HEK293 (cell line): Measurements from ENCODE around the gene MTA1.

ENCODE experiments used
- BCL11B ChIP-seq: fragments of 450-650 bp; formaldehyde crosslinking; IDR thresholded peaks from 2 replicates; pipeline ENCODE4 v1.5.1; 2016; ENCODE audit warnings: low read depth, missing biosample characterization, missing genetic modification characterization
- GLIS1 ChIP-seq: fragments of 450-650 bp; formaldehyde crosslinking; IDR thresholded peaks from 2 replicates; pipeline ENCODE4 v1.5.1; 2016; ENCODE audit warnings: missing biosample characterization, missing genetic modification characterization
- SP3 ChIP-seq: fragments of 450-650 bp; formaldehyde crosslinking; IDR thresholded peaks from 2 replicates; pipeline ENCODE4 v1.5.1; 2016; ENCODE audit warnings: missing biosample characterization, missing genetic modification characterization
- YY2 ChIP-seq: fragments of 450-650 bp; formaldehyde crosslinking; IDR thresholded peaks from 2 replicates; pipeline ENCODE4 v1.5.1; 2016; ENCODE audit warnings: missing biosample characterization, missing genetic modification characterization
- ZBTB7A ChIP-seq: fragments of 450-650 bp; formaldehyde crosslinking; IDR thresholded peaks from 2 replicates; pipeline ENCODE4 v1.5.1; 2016; ENCODE audit warnings: low read depth, missing biosample characterization, missing genetic modification characterization
- ZNF112 ChIP-seq: fragments of 450-650 bp; formaldehyde crosslinking; IDR thresholded peaks from 2 replicates; pipeline ENCODE4 v1.5.0; 2017; ENCODE audit warnings: missing biosample characterization, missing genetic modification characterization
- ZNF23 ChIP-seq: fragments of 450-650 bp; formaldehyde crosslinking; IDR thresholded peaks from 2 replicates; pipeline ENCODE4 v1.5.1; 2016; ENCODE audit warnings: missing biosample characterization, missing genetic modification characterization, borderline replicate concordance
- ZNF274 ChIP-seq, 2 experiments: fragments of 200-500 bp in 1 of 2; fragments of 450-650 bp in 1 of 2; sonication (Bioruptor generic) in 1 of 2; formaldehyde crosslinking in 1 of 2; IDR thresholded peaks; 2 replicates each; pipeline versions ENCODE4 v1.5.1 to v1.6.1; 2014 to 2016; ENCODE audit warnings: borderline replicate concordance in 1 of 2, inconsistent platforms in 1 of 2, low read length in 1 of 2, missing biosample characterization in 1 of 2, missing genetic modification characterization in 1 of 2
- ZNF311 ChIP-seq: fragments of 450-650 bp; formaldehyde crosslinking; IDR thresholded peaks from 2 replicates; pipeline ENCODE4 v1.5.1; 2017; ENCODE audit warnings: missing biosample characterization, missing genetic modification characterization, borderline replicate concordance
- ZNF350 ChIP-seq: fragments of 450-650 bp; formaldehyde crosslinking; IDR thresholded peaks from 2 replicates; pipeline ENCODE4 v1.5.0; 2017; ENCODE audit warnings: missing biosample characterization, mild to moderate bottlenecking, missing genetic modification characterization
- ZNF48 ChIP-seq: fragments of 450-650 bp; formaldehyde crosslinking; IDR thresholded peaks from 2 replicates; pipeline ENCODE4 v1.5.1; 2016; ENCODE audit warnings: missing biosample characterization, missing genetic modification characterization
- ZNF555 ChIP-seq: fragments of 450-650 bp; formaldehyde crosslinking; conservative IDR thresholded peaks from 2 replicates; pipeline ENCODE4 v1.5.1; 2017; ENCODE audit warnings: missing biosample characterization, mild to moderate bottlenecking, missing genetic modification characterization, inconsistent platforms
- ZNF623 ChIP-seq: fragments of 450-650 bp; formaldehyde crosslinking; IDR thresholded peaks from 2 replicates; pipeline ENCODE4 v1.5.1; 2016; ENCODE audit warnings: missing biosample characterization, missing genetic modification characterization
- ZNF654 ChIP-seq: fragments of 450-650 bp; formaldehyde crosslinking; IDR thresholded peaks from 2 replicates; pipeline ENCODE4 v1.5.1; 2016; ENCODE audit warnings: low read depth, missing biosample characterization, missing genetic modification characterization
- ZNF792 ChIP-seq: fragments of 450-650 bp; formaldehyde crosslinking; IDR thresholded peaks from 2 replicates; pipeline ENCODE4 v1.5.1; 2016; ENCODE audit warnings: missing biosample characterization, missing genetic modification characterization
- ZNF843 ChIP-seq: fragments of 450-650 bp; formaldehyde crosslinking; IDR thresholded peaks from 2 replicates; pipeline ENCODE4 v1.5.1; 2016; ENCODE audit warnings: missing biosample characterization, missing genetic modification characterization
- ZSCAN23 ChIP-seq: fragments of 450-650 bp; formaldehyde crosslinking; IDR thresholded peaks from 2 replicates; pipeline ENCODE4 v1.5.1; 2016; ENCODE audit warnings: missing biosample characterization, missing genetic modification characterization
- ZSCAN30 ChIP-seq: fragments of 450-650 bp; IDR thresholded peaks from 2 replicates; pipeline ENCODE4 v1.5.1; 2018; ENCODE audit warnings: missing biosample characterization, mild to moderate bottlenecking, missing genetic modification characterization, moderate library complexity
- TF ChIP-seq, protein P1 (sequence below): IDR thresholded peaks from 2 replicates; pipeline ENCODE4 v1.6.1; 2011; ENCODE audit warnings: mild to moderate bottlenecking, low read depth, low read length, borderline replicate concordance
- TF ChIP-seq, protein P2 (sequence below): fragments of 450-650 bp; formaldehyde crosslinking; IDR thresholded peaks from 2 replicates; pipeline ENCODE4 v1.5.1; 2016; ENCODE audit warnings: missing biosample characterization, missing genetic modification characterization
- TF ChIP-seq, protein P3 (sequence below): fragments of 450-650 bp; formaldehyde crosslinking; IDR thresholded peaks from 2 replicates; pipeline ENCODE4 v1.5.1; 2016; ENCODE audit warnings: missing biosample characterization, missing genetic modification characterization
- TF ChIP-seq, protein P4 (sequence below): fragments of 450-650 bp; formaldehyde crosslinking; IDR thresholded peaks from 2 replicates; pipeline ENCODE4 v1.5.1; 2016; ENCODE audit warnings: missing biosample characterization, missing genetic modification characterization
- TF ChIP-seq, protein P5 (sequence below): fragments of 450-650 bp; formaldehyde crosslinking; IDR thresholded peaks from 2 replicates; pipeline ENCODE4 v1.5.1; 2016; ENCODE audit warnings: missing biosample characterization, missing genetic modification characterization
- TF ChIP-seq, protein P6 (sequence below): fragments of 450-650 bp; formaldehyde crosslinking; IDR thresholded peaks from 2 replicates; pipeline ENCODE4 v1.5.1; 2016; ENCODE audit warnings: missing biosample characterization, missing genetic modification characterization
- TF ChIP-seq, protein P7 (sequence below): fragments of 450-650 bp; formaldehyde crosslinking; IDR thresholded peaks from 2 replicates; pipeline ENCODE4 v1.5.1; 2016; ENCODE audit warnings: missing biosample characterization, missing genetic modification characterization

MTA1 gene

DNA sequence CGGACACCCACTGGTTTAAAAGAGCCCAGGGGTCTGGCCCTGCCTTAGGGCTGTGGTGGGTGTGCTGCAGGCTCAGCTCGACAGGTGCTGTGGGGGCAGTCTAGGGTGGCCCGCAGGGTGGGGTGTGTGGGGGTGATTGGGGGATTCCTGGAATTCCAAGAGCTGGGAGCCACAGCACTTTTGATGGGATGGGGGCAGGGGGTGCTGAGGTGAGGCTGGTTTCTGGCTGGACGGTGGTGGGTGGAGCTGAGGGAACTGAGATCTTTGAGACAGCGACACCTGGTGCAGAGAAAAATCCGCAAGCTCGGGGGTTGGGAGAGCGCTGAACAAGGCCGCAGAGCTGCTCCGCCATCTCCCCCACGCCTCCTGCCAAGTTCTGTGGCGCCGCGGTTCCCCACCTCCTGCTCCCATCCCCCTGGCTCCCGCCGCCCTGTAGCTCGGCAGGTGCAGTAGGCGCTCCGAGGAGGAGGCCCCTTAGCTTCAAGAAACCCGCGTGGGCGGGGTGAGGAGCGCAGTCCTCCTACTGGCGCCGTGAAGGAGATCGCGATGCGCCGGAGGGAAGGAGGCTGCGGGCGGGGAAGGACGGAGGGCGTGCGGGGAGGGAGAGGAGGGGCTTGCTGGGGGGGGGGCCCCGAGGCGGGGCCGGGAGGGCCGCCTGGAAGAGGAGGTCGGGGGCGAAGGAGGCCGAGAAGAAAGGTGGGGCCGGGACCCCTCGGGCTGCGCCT, 70.1 kb downstream of the MTA1 start (continued):
- TF ChIP-seq, protein P1, sequence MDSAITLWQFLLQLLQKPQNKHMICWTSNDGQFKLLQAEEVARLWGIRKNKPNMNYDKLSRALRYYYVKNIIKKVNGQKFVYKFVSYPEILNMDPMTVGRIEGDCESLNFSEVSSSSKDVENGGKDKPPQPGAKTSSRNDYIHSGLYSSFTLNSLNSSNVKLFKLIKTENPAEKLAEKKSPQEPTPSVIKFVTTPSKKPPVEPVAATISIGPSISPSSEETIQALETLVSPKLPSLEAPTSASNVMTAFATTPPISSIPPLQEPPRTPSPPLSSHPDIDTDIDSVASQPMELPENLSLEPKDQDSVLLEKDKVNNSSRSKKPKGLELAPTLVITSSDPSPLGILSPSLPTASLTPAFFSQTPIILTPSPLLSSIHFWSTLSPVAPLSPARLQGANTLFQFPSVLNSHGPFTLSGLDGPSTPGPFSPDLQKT = no peak
- TF ChIP-seq, protein P2, sequence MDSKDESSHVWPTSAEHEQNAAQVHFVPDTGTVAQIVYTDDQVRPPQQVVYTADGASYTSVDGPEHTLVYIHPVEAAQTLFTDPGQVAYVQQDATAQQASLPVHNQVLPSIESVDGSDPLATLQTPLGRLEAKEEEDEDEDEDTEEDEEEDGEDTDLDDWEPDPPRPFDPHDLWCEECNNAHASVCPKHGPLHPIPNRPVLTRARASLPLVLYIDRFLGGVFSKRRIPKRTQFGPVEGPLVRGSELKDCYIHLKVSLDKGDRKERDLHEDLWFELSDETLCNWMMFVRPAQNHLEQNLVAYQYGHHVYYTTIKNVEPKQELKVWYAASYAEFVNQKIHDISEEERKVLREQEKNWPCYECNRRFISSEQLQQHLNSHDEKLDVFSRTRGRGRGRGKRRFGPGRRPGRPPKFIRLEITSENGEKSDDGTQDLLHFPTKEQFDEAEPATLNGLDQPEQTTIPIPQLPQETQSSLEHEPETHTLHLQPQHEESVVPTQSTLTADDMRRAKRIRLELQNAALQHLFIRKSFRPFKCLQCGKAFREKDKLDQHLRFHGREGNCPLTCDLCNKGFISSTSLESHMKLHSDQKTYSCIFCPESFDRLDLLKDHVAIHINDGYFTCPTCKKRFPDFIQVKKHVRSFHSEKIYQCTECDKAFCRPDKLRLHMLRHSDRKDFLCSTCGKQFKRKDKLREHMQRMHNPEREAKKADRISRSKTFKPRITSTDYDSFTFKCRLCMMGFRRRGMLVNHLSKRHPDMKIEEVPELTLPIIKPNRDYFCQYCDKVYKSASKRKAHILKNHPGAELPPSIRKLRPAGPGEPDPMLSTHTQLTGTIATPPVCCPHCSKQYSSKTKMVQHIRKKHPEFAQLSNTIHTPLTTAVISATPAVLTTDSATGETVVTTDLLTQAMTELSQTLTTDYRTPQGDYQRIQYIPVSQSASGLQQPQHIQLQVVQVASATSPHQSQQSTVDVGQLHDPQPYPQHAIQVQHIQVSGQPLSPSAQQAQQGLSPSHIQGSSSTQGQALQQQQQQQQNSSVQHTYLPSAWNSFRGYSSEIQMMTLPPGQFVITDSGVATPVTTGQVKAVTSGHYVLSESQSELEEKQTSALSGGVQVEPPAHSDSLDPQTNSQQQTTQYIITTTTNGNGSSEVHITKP (tag by site-specific recombination) = peak; percentile 92
- TF ChIP-seq ZNF843 (tag by site-specific recombination) = peak; percentile 42; the same call in 1 of the 2 replicates
- TF ChIP-seq ZSCAN23 (tag by site-specific recombination) = no peak
- TF ChIP-seq ZNF350 (tag by site-specific recombination) = no peak
- TF ChIP-seq ZNF311 (tag by site-specific recombination) = no peak
- no peak for TF ChIP-seq ZNF48 (tag by site-specific recombination)
- TF ChIP-seq ZNF23 = no peak
- peak; percentile 44 for TF ChIP-seq ZNF654 (tag by site-specific recombination)
- TF ChIP-seq, protein P3, sequence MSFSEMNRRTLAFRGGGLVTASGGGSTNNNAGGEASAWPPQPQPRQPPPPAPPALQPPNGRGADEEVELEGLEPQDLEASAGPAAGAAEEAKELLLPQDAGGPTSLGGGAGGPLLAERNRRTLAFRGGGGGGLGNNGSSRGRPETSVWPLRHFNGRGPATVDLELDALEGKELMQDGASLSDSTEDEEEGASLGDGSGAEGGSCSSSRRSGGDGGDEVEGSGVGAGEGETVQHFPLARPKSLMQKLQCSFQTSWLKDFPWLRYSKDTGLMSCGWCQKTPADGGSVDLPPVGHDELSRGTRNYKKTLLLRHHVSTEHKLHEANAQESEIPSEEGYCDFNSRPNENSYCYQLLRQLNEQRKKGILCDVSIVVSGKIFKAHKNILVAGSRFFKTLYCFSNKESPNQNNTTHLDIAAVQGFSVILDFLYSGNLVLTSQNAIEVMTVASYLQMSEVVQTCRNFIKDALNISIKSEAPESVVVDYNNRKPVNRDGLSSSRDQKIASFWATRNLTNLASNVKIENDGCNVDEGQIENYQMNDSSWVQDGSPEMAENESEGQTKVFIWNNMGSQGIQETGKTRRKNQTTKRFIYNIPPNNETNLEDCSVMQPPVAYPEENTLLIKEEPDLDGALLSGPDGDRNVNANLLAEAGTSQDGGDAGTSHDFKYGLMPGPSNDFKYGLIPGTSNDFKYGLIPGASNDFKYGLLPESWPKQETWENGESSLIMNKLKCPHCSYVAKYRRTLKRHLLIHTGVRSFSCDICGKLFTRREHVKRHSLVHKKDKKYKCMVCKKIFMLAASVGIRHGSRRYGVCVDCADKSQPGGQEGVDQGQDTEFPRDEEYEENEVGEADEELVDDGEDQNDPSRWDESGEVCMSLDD (tag by site-specific recombination) = peak; percentile 52
- TF ChIP-seq ZNF623 (tag by site-specific recombination) = no peak
- TF ChIP-seq ZNF112 (tag by site-specific recombination) = no peak
- TF ChIP-seq, protein P4, sequence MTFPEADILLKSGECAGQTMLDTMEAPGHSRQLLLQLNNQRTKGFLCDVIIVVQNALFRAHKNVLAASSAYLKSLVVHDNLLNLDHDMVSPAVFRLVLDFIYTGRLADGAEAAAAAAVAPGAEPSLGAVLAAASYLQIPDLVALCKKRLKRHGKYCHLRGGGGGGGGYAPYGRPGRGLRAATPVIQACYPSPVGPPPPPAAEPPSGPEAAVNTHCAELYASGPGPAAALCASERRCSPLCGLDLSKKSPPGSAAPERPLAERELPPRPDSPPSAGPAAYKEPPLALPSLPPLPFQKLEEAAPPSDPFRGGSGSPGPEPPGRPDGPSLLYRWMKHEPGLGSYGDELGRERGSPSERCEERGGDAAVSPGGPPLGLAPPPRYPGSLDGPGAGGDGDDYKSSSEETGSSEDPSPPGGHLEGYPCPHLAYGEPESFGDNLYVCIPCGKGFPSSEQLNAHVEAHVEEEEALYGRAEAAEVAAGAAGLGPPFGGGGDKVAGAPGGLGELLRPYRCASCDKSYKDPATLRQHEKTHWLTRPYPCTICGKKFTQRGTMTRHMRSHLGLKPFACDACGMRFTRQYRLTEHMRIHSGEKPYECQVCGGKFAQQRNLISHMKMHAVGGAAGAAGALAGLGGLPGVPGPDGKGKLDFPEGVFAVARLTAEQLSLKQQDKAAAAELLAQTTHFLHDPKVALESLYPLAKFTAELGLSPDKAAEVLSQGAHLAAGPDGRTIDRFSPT (tag by site-specific recombination) = no peak
- no peak for TF ChIP-seq ZNF555
- 0 out of 2 replicates have a peak, but pooled peaks have one; percentile 39 for TF ChIP-seq ZBTB7A (tag by site-specific recombination)
- TF ChIP-seq ZSCAN30 (tag by site-specific recombination) = peak; percentile 92
- TF ChIP-seq, protein P5, sequence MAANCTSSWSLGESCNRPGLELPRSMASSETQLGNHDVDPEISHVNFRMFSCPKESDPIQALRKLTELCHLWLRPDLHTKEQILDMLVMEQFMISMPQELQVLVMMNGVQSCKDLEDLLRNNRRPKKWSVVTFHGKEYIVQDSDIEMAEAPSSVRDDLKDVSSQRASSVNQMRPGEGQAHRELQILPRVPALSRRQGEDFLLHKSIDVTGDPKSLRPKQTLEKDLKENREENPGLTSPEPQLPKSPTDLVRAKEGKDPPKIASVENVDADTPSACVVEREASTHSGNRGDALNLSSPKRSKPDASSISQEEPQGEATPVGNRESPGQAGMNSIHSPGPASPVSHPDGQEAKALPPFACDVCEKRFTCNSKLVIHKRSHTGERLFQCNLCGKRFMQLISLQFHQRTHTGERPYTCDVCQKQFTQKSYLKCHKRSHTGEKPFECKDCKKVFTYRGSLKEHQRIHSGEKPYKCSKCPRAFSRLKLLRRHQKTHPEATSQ = no peak; the same call in 1 of the 2 replicates
- TF ChIP-seq YY2 (tag by site-specific recombination) = peak; percentile 64
- 0 out of 2 replicates have a peak, but pooled peaks have one; percentile 30 for TF ChIP-seq BCL11B (tag by site-specific recombination)
- peak; percentile 85 for TF ChIP-seq SP3 (tag by site-specific recombination)
- no peak for TF ChIP-seq ZNF792 (tag by site-specific recombination)
- no peak for TF ChIP-seq ZNF274 (IDR thresholded peaks at IDR 0.05; ENCODE audit: low read length)
- no peak for TF ChIP-seq ZNF274 (tag by site-specific recombination; IDR thresholded peaks at IDR 0.05; ENCODE audit: borderline replicate concordance)
- TF ChIP-seq GLIS1 (tag by site-specific recombination) = peak; percentile 91
- TF ChIP-seq, protein P6, sequence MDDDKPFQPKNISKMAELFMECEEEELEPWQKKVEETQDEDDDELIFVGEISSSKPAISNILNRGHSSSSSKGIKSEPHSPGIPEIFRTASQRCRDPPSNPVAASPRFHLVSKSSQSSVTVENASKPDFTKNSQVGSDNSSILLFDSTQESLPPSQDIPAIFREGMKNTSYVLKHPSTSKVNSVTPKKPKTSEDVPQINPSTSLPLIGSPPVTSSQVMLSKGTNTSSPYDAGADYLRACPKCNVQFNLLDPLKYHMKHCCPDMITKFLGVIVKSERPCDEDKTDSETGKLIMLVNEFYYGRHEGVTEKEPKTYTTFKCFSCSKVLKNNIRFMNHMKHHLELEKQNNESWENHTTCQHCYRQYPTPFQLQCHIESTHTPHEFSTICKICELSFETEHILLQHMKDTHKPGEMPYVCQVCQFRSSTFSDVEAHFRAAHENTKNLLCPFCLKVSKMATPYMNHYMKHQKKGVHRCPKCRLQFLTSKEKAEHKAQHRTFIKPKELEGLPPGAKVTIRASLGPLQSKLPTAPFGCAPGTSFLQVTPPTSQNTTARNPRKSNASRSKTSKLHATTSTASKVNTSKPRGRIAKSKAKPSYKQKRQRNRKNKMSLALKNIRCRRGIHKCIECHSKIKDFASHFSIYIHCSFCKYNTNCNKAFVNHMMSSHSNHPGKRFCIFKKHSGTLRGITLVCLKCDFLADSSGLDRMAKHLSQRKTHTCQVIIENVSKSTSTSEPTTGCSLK (tag by site-specific recombination) = no peak
- TF ChIP-seq, protein P7, sequence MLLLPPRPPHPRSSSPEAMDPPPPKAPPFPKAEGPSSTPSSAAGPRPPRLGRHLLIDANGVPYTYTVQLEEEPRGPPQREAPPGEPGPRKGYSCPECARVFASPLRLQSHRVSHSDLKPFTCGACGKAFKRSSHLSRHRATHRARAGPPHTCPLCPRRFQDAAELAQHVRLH (tag by site-specific recombination) = no peak
